GM23248 (cell line): Measurements from ENCODE around the gene DHX29.

Experiments
- EZH2 ChIP-seq: fragments of 200-600 bp; sonication (generic); IDR thresholded peaks from 2 replicates; pipeline ENCODE4 v1.6.1; 2018; ENCODE audit warnings: antibody characterized with exemption, mild to moderate bottlenecking; ENCODE audit not compliant: insufficient read depth, poor library complexity, severe bottlenecking
- EZH2phosphoT487 ChIP-seq: fragments of 200-600 bp; sonication (generic); IDR thresholded peaks from 2 replicates; pipeline ENCODE4 v1.6.1; 2018; ENCODE audit warnings: antibody characterized with exemption, moderate library complexity, mild to moderate bottlenecking, low read depth; ENCODE audit not compliant: insufficient read depth

- TF ChIP-seq EZH2, result no peak
- TF ChIP-seq EZH2phosphoT487, result no peak
These were observed 8.8 kb upstream of the DHX29 start for GRCh38 chr5:55316289-55316688.
